GM23248 (cell line): ENCODE data around the gene SH3BP2. TPM values are rescaled to one million over a fixed set of nuclear protein-coding genes. Genes with fewer than 3 reads are reported as not detected.

ENCODE experiments used
- DNase-seq: peaks from one replicate; pipeline ENCODE4 v3.0.0-alpha.2; 2015
- H2AFZ ChIP-seq: fragments of 200-600 bp; sonication (generic); 2 replicates; pipeline ENCODE4 v1.6.1; 2016; ENCODE audit warnings: antibody characterized with exemption
- H3F3A ChIP-seq: fragments of 200-600 bp; sonication (generic); 2 replicates; pipeline ENCODE4 v1.6.1; 2016; ENCODE audit warnings: mild to moderate bottlenecking, antibody characterized with exemption, mixed run types; ENCODE audit not compliant: insufficient read depth
- H3K27ac ChIP-seq: fragments of 200-600 bp; sonication (generic); 2 replicates; pipeline ENCODE4 v1.5.1; 2016; ENCODE audit warnings: mild to moderate bottlenecking
- H3K27me3 ChIP-seq: fragments of 200-600 bp; sonication (generic); replicated peaks from 2 replicates; pipeline ENCODE4 v1.6.1; 2016; ENCODE audit warnings: mild to moderate bottlenecking; ENCODE audit not compliant: insufficient read depth
- H3K36me3 ChIP-seq: fragments of 200-600 bp; sonication (generic); 2 replicates; pipeline ENCODE4 v1.6.1; 2016; ENCODE audit warnings: low read depth, mild to moderate bottlenecking
- H3K4me1 ChIP-seq: fragments of 200-600 bp; sonication (generic); 2 replicates; pipeline ENCODE4 v1.6.1; 2016; ENCODE audit warnings: mild to moderate bottlenecking; ENCODE audit not compliant: insufficient read depth
- H3K4me2 ChIP-seq: fragments of 200-600 bp; sonication (generic); one replicate; pipeline ENCODE4 v1.6.1; 2016; ENCODE audit warnings: mild to moderate bottlenecking; ENCODE audit not compliant: unreplicated experiment
- H3K4me3 ChIP-seq: fragments of 200-600 bp; sonication (generic); 2 replicates; pipeline ENCODE4 v1.5.1; 2016; ENCODE audit warnings: mild to moderate bottlenecking
- H3K79me2 ChIP-seq: fragments of 200-600 bp; sonication (generic); 2 replicates; pipeline ENCODE4 v1.6.1; 2016; ENCODE audit warnings: mild to moderate bottlenecking; ENCODE audit not compliant: insufficient read depth
- H3K9ac ChIP-seq: fragments of 200-600 bp; sonication (generic); 2 replicates; pipeline ENCODE4 v1.6.1; 2016; ENCODE audit warnings: mild to moderate bottlenecking
- H3K9me2 ChIP-seq: fragments of 200-600 bp; sonication (generic); 2 replicates; pipeline ENCODE4 v1.6.1; 2016; ENCODE audit warnings: mixed run types, mild to moderate bottlenecking, moderate library complexity; ENCODE audit not compliant: insufficient read depth
- H3K9me3 ChIP-seq: fragments of 200-600 bp; sonication (generic); one replicate; pipeline ENCODE4 v1.6.1; 2017; ENCODE audit warnings: low read depth
- H4K20me1 ChIP-seq: fragments of 200-600 bp; sonication (generic); 2 replicates; pipeline ENCODE4 v1.6.0; 2016; ENCODE audit not compliant: insufficient read depth
- EZH2 ChIP-seq: fragments of 200-600 bp; sonication (generic); IDR thresholded peaks from 2 replicates; pipeline ENCODE4 v1.6.1; 2018; ENCODE audit warnings: antibody characterized with exemption, mild to moderate bottlenecking; ENCODE audit not compliant: insufficient read depth, poor library complexity, severe bottlenecking
- EZH2phosphoT487 ChIP-seq: fragments of 200-600 bp; sonication (generic); IDR thresholded peaks from 2 replicates; pipeline ENCODE4 v1.6.1; 2018; ENCODE audit warnings: antibody characterized with exemption, moderate library complexity, mild to moderate bottlenecking, low read depth; ENCODE audit not compliant: insufficient read depth
- WGBS, 2 experiments: methylation state at CpG; one replicate each; pipeline ENCODE4 v1.1.6; 2015 to 2017; ENCODE audit warnings: low lambda C conversion rate in 2 of 2, low coverage in 1 of 2; ENCODE audit errors: missing lambda C conversion rate in 2 of 2; 5-methylcytosine and 5-hydroxymethylcytosine counted together
- in situ Hi-C: fragments of 300-500 bp; cut with MboI; formaldehyde crosslinking; loops from 2 replicates; pipeline ENCODE4 v1.15.0; 2020
- polyA plus RNA-seq: library from polyadenylated mRNA; unstranded; fragments of >200 nt; fragmentation: Nextera tagmentation; extraction: Ambion mirVana; gene quantifications from 2 replicates; pipeline ENCODE4 v1.2.1, GENCODE V29; 2016
- total RNA-seq: library from RNA; depleted of rRNA; stranded (reverse); fragments of >200 nt; shearing (Covaris generic); gene quantifications from 2 replicates; pipeline ENCODE4 v1.2.3, GENCODE V29; 2014

SH3BP2 gene
- total and polyA plus RNA-seq, 2 experiments from 2014 or later, result 20.9 to 31.2 TPM

GRCh38 chr4:2865196-2865780, 72.4 kb downstream of the SH3BP2 start:
- no peak overlapping the region for H3K9ac ChIP-seq
- in situ Hi-C loops, result no loop called here
- no peaks in the 10 kb centered on the region for H3K9me2 ChIP-seq
- peaks cover 100% of the 10 kb centered on the region for H3K79me2 ChIP-seq
- WGBS, 2 experiments, result 75 to 86% methylated on average over 2 of the region's 2 CpGs
- peaks cover 54% of the 10 kb centered on the region for H4K20me1 ChIP-seq
- no peak overlapping the region for H2AFZ ChIP-seq
- H3K27me3 ChIP-seq, result no peaks in the 10 kb centered on the region
- no peaks in the 10 kb centered on the region for H3K9me3 ChIP-seq
- peaks cover 27% of the 10 kb centered on the region for H3F3A ChIP-seq
- peaks cover 52% of the 10 kb centered on the region for H3K4me1 ChIP-seq
- DNase-seq, result no peak
- H3K27ac ChIP-seq, result no peak overlapping the region
- TF ChIP-seq EZH2 (no peak), EZH2phosphoT487 (no peak)
- no peak overlapping the region for H3K4me2 ChIP-seq
- no peaks in the 10 kb centered on the region for H3K36me3 ChIP-seq
- H3K4me3 ChIP-seq, result no peak overlapping the region

- Histone ChIP-seq H3K4me3 (no peak overlapping the region), H3K79me2 (peaks cover 100% of the 10 kb centered on the region), H3K27ac (no peak overlapping the region), H4K20me1 (peaks cover 46% of the 10 kb centered on the region), H3K9ac (no peak overlapping the region), H2AFZ (no peak overlapping the region), H3K4me2 (no peak overlapping the region), H3K9me2 (no peaks in the 10 kb centered on the region), H3K27me3 (no peaks in the 10 kb centered on the region), H3K4me1 (peaks cover 44% of the 10 kb centered on the region), H3F3A (peaks cover 27% of the 10 kb centered on the region), H3K9me3 (no peaks in the 10 kb centered on the region), H3K36me3 (no peaks in the 10 kb centered on the region)
- no peak for DNase-seq
- TF ChIP-seq EZH2, result no peak
- TF ChIP-seq EZH2phosphoT487, result no peak
- in situ Hi-C loops, result no loop called here
- 89 to 91% methylated on average over 10 of the region's 10 CpGs for WGBS, 2 experiments
These were observed 73.4 kb downstream of the SH3BP2 start for GRCh38 chr4:2866160-2866861.

- Histone ChIP-seq H3K4me2 (no peak overlapping the region), H2AFZ (no peak overlapping the region), H3K9me3 (no peaks in the 10 kb centered on the region), H3K4me1 (peaks cover 42% of the 10 kb centered on the region), H4K20me1 (peaks cover 49% of the 10 kb centered on the region), H3F3A (peaks cover 22% of the 10 kb centered on the region), H3K4me3 (no peak overlapping the region), H3K27me3 (no peaks in the 10 kb centered on the region), H3K36me3 (no peaks in the 10 kb centered on the region), H3K27ac (peak overlapping the region; percentile 46; the same call in 1 of the 2 replicates), H3K9ac (no peak overlapping the region), H3K79me2 (peaks cover 100% of the 10 kb centered on the region), H3K9me2 (no peaks in the 10 kb centered on the region)
- in situ Hi-C loops, result no loop called here
- peak; percentile 28 for DNase-seq
- 90 to 94% methylated on average over 5 of the region's 5 CpGs for WGBS, 2 experiments
- TF ChIP-seq EZH2 (no peak), EZH2phosphoT487 (no peak)
These were observed 74.0 kb downstream of the SH3BP2 start for GRCh38 chr4:2866891-2867290.

GRCh38 chr4:2867758-2868491, 75.0 kb downstream of the SH3BP2 start:
- peak; percentile 54 for DNase-seq

More at GRCh38 chr4:2867758-2868491, 75.0 kb downstream of the SH3BP2 start:
- Histone ChIP-seq H3F3A (peaks cover 13% of the 10 kb centered on the region), H3K9me3 (no peaks in the 10 kb centered on the region), H3K9me2 (no peaks in the 10 kb centered on the region), H4K20me1 (peaks cover 45% of the 10 kb centered on the region), H3K4me2 (peak overlapping the region; percentile 79), H3K9ac (peak overlapping the region; percentile 56), H3K4me1 (peaks cover 36% of the 10 kb centered on the region), H3K79me2 (peaks cover 100% of the 10 kb centered on the region), H3K36me3 (no peaks in the 10 kb centered on the region), H3K27me3 (no peaks in the 10 kb centered on the region), H2AFZ (no peak overlapping the region), H3K27ac (peak overlapping the region; percentile 46), H3K4me3 (peak overlapping the region; percentile 66)
- TF ChIP-seq EZH2phosphoT487 (no peak), EZH2 (no peak)
- 11 to 13% methylated on average over 10 of the region's 10 CpGs for WGBS, 2 experiments
- in situ Hi-C loops, result no loop called here
